Fibroblast of the conjunctiva (primary cell): ENCODE data around the gene LCOR.
A peak's percentile ranks its signal among the peaks of the same experiment; 100 is the strongest.
"Not testable (repeated sequence)": the region's sequence is repeated elsewhere in the genome, so short reads cannot be mapped to it uniquely, and the experiment has no call there.

Experiments
- DNase-seq: peaks from one replicate; pipeline ENCODE4 v3.0.0-alpha.2; 2010; ENCODE audit warnings: low read depth

The LCOR gene

DNA sequence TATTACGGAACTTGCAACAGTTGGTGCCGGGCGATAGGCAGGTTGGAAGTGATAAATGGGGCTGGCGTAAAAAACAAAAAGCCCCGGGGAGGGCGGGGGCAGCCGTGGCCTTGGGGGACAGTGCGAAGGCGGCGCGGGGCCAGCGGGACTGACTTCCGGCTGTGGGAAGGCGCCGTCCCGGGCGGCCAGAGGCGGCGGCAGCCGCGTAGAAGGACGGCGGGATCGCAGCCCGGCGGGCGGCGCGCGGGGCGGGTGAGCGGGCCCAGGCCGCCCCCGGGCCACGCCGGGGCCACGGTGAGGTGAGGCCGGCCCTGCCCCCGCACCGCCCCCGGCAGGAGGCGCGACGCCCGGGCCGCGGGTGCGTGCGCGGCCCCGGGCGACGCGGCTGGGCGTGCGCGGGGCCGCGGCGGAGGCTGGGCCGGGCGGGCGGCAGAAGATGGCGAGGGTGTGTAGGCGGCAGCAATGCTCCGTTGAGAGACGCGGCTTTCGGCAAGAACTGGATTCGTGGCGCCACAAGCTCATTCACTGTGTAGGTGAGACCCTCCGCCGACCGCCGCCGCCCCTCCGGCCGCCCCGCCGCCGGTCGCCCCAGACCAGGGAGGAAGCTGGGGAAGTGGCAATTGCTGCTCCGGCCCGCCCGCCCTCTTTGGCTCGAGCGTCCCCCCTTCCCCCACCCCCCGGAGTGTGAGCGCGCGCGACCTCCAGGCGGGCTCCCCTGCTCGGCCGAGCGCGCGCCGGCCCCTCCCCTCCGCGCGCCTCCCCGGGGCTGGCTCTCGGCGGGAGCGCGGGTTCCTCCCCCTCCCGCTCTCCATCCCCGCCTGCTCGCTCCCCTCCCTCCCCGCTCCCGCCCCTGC, at the start of gene LCOR:
Gene LCOR, plus strand, starts transcription at position 432 of the 854 bp plus-strand sequence. CDS start 116,760 bp downstream, outside the sequence.
- DNase-seq, result peak; percentile 67

DNA sequence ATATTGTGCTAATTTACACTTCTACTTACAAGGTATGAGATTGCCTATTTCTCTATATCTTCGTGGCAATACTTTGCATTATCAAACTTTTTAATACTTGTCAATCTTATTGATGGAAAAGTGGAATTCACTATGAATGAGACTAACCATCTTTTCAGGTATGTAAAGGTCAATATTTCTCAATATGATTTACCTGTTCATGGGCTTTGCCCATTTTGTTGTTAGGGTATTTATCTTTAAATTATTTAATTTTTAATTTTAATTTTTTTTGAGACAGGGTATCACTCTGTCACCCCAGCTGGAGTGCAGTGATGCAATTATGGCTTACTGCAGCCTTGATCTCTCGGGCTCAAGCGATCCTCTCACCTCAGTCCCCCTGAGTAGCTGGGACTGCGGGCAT, 47.8 kb upstream of the LCOR start:
- DNase-seq, result no peak

DNA sequence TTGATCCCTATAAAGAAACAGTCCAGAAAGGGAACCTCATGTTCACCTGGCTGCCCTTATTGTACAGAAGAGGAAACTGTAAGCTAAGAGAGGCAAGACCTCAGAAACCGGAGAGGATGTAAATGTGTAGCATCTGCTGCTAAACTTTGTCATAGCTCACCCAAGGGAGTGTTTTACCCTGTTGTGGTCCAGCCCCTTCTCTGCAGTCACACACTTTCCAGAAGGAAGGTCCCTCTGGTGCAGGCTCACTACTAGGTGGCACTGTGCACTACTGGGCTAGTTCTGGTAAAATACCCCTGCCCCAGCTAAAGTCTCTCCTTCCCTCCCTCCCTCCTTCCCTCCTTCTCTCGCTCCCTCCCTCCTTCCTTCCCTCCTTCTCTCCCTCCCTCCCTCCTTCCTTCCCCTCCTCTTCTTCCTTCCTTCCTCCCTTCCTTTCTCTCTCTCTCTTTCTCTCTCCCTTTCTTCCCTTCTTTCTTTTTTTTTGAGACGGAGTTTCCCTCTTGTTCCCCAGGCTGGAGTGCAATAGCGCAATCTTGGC, 42.5 kb upstream of the LCOR start:
- no peak for DNase-seq

DNA sequence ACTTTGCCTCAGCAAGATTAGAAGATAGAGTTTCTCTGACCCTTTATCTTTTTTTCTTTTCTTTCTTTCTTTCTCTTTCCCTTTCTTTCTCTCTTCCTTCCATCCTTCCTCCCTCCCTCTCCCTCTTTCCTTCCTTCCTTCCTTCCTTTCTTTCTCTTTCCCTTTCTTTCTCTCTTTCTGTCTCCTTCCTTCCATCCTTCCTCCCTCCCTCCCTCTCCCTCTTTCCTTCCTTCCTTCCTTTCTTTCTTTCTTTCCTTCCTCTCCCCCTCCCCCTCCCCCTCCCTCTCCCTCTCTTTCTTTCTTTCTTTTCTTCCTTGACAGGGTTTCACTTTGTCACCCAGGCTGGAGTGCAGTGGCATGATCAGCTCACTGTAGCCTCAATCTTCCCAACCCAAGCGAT, 40.2 kb upstream of the LCOR start:
- DNase-seq, result no peak

DNA sequence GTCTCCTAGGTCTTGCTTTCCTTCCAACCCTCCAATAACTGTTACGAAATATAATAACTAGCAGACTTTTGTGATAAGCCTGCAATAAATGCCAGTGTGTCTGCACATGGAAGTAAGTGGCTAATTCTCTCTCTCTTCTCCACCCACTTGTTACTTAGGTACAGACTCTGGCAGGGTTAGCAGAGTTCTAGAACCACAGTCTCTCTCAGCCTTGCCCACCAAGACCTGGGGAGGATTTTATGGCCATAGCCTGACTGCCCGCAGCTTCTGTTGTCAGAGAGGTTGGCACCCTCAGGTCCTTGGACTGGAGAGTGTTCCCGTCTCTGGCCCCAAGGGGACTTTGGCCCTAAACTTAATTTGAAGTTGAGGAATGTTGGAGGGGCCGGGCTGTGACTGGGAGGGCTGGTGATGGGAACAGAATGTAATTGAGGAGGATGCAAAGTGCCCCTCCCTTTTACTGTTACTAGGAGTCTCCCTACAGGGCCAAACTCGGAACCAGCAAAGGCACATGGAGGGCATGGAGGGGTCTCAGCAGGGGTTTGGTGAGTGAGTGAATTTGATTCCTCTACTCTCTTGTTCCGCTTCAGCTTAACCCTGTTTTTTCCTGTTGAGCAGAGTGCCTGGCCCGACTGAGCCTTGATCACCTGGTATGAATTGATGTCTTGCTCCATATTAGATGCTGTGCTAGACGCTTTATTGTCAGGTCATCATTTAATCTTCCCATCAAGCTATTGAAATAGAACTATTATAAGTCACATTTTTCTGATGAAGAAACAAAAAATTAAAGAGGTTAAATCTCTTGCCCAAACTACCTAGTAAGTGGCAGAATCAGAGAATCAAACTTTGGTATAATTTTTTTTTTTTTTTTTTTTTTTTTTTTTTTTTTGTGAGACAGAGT, 37.0 kb upstream of the LCOR start:
- no peak for DNase-seq

DNA sequence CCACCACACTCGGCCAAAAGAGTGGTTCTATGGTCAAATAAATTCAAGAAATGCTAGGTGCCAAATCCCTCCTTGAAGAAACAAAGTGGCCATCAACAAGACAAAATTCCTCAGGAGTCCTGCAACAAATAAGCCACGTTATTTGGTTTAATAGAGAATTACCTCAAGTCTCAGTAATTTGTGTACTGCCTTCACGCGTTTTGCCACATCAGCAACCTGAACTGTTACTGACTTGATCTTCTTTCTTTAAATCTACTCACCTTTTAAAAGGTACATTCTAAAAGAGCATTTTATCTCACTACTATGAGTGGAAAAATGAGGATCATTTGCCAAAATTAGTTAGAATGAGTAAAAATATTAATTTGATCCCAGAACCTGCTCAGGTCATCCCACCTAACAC, 34.6 kb upstream of the LCOR start:
- DNase-seq, result no peak

DNA sequence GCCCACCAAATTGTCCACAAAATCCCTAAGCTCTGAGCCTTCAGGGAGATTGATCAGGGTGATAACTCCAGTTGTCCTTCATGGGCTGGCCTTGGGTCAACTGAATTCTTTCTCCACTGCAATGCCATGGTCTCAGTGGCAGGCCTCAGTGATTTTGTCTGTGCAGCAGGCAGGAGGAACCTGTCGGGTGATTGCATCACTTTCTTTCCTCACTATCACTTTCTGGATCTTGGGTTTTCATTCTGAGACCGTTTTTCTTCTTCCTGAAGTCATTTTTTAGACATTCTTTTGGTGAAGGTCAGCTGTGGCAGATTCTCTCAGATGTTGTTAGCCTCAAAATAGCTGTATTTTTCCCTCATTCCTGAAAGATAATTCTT, 28.8 kb upstream of the LCOR start:
- DNase-seq, result no peak

DNA sequence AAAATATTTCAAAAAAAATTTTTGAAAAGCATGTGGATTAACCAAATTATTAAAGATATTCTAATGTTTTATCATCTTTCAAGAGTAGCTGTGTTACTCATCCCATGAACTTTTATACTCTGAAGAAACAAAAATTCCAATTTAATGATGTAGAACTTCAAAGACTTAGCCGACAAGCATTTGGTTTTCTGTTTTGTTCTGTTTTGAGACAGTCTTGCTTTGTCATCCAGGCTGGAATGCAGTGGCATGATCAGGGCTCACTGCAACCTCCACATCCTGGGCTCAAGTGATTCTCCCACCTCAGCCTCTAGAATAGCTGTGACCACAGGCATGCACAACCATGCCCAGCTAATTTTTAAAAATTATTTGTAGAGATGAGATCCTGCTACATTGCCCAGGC, 17.8 kb upstream of the LCOR start:
- DNase-seq, result no peak

DNA sequence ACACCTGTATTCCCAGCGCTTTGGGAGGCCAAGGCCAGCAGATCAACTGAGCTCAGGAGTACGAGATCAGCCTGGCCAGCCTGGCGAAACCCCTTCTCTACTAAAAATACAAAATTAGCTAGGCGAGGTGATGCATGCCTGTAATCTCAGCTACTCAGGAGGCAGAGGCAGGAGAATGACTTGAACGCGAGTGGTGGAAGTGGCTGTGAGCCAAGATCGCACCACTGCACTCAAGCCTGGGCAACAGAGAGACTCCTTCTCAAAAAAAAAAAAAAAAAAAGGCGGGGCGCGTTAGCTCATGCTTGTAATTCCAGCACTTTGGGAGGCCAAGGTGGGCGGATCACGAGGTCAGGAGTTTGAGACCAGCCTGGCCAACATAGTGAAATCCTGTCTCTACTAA, 13.1 kb upstream of the LCOR start:
- DNase-seq, result not testable (repeated sequence)

DNA sequence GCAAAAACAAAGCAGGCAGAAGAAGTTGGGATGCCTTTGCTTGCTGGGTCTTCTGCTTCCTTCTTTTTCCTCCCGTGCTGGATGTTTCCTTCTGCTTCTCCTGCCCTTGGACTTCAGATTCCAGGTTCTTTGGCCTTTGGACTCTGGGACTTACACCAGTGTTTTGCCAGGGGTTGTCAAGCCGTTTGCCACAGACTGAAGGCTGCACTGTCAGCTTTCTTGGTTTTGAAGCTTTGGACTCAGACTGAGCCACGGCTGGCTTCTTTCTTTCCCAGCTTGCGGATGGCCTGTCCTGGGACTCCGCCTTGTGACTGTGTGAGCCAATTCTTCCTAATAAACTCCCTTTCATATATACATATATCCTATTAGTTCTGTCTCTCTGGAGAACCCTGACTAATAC, 11.3 kb upstream of the LCOR start:
- no peak for DNase-seq

DNA sequence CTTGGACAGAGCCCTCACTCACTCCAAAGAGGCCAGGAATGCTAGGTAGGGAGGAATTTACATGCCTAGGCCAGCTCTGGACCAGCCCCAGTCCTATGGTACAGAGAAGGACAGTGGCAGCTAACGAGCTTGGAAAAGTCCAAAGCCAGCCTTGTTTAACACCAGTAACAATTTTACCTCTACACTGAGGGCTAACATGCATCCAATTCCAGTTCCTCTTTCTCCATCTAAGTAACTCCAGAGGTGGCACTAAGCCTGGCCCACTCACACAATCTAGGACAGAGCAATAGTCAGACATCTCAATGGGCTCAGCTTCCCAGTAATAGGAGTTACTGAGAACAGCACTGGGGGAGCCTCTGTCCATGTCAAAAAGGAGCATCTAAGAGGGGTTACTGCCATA, 5.7 kb upstream of the LCOR start:
- DNase-seq, result no peak

DNA sequence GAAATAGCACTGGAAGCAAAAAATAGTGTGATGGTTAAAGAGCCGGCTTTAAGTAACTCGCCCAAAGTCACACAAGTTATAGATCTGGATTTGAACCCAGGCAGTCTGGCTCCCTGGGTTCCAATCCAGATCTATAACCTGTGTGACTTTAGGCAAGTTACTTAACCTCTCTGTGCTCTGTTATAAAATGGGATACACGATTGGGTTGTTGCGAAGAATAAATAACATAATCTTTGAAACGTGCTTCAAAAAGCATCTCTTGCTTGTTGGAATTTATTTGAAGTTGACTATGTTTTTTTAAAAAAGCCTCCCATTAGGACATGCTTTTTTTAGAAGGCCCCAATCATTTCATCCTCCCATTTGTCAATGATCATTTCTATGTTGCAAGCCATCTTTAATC, 3.5 kb upstream of the LCOR start:
- DNase-seq, result no peak

DNA sequence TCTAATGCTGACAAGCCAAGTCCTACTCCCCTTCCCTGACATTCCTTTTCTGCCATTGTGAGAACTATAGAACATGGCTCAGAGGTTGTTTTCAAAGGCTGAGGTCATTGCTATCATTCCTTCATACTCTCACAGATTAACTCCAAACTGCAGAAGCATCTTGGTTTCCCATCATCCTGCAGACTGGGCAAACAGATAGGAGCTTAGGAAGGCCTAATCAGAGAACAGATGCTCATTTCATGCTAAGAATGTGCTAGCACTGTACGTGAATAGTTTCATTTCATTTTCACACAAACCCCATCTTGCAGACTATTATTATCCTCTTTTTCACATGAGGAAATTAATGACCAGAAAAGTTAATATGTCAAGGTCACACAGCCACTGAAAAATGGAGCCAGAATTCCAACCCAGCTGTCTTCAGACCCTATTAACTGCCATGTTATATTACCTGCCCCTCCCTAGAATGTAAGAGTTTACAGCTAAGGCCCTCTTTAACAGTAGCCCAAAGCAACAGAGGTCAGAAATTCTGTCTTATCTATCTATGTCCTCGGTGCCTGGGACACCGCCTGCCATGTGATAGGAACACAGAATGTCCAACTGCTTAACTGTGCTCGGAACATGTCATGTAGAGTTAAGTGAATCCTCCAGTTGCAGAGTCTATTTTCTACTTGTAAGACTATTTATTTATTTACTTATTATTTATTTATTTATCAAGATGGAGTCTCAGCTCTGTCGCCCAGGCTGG, 2.9 kb upstream of the LCOR start:
- DNase-seq, result no peak

DNA sequence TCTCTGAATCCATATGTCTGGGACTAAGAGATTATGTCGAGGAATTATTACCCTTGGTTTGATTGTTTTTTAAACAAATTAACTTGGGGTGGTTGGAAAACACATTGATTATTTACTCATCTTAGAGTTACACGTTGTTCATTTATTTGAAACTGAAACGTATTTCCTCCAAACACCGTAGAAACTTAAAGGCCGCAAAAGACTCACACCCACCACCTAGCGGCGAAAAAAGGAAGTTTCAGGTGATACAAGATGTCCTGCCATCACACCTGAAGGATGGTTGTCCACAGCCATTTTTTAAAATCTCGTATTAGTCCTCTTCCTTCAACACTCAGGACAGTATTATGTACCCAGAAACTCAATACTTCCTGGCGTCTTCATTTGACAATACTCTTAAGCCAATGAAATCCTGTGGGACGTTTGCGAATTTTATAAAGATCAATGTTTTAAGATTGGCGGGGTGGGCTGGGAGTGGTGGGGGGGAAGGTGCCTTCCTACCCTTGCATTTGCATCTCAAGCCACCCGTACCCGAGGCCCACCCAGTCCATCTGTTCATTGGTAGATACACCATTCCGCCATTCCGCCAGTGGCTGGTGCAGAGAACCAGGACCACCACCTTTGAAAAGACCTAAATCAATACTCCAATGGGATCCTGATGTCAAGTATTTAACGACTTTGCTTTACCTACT, 1.4 kb upstream of the LCOR start:
- peak; percentile 36 for DNase-seq

DNA sequence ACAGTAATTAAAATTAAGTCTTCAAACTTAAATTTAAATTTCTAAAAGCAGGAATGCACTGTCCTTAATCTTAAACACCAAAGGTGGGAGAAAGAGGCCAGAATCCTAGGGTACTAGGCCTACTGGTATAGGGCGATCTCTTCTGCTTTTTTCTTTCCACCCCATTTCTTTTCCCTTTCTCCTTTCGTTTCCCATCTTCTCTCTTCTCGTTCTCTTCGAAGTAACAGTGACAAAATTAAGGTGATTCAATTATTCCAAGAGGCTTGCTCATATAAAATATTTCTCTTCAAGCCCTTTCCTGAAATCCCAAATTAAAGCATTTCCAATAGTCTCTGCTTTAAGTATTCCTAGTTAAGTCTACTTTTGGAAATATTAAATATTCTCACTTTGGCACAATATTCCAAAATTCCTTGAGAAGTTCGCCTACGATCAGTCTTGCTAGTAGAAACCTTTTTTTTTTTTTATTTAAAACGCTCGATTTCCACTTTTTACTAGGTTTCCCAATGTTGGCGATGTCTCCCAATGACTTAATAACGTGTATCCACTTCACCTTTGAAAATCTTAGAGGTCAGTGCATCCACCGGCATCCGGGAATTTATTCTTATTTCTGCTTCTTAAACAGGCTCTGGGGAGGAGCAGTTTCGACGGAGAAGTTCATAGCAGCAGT, 765 bp upstream of the LCOR start:
- no peak for DNase-seq

DNA sequence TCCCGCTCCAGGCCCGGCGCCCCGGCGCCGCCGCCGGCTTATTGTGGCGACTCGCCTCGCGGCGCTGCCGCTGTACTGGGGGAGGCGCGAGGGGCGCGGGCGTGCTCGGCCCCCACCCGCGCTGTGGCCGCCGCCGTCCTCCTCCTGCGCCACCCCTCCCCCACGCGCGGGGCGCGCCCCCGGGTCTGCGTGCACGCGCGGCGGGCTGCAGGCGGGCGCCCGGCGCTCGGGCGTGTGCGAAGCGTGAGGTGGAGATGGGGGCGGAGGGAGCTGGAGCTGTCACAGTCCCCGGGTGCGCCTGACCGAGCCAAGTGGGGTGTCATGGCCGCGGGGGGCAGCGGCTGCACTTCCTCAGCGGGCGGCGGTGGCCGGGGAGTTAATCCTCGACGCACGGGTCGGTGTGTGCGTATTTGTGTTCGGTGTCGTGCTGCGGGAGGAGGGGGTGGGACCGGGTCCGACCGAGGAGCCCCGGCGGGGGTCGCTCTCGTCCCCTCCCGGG, 672 bp downstream of the LCOR start:
- peak; percentile 34 for DNase-seq

DNA sequence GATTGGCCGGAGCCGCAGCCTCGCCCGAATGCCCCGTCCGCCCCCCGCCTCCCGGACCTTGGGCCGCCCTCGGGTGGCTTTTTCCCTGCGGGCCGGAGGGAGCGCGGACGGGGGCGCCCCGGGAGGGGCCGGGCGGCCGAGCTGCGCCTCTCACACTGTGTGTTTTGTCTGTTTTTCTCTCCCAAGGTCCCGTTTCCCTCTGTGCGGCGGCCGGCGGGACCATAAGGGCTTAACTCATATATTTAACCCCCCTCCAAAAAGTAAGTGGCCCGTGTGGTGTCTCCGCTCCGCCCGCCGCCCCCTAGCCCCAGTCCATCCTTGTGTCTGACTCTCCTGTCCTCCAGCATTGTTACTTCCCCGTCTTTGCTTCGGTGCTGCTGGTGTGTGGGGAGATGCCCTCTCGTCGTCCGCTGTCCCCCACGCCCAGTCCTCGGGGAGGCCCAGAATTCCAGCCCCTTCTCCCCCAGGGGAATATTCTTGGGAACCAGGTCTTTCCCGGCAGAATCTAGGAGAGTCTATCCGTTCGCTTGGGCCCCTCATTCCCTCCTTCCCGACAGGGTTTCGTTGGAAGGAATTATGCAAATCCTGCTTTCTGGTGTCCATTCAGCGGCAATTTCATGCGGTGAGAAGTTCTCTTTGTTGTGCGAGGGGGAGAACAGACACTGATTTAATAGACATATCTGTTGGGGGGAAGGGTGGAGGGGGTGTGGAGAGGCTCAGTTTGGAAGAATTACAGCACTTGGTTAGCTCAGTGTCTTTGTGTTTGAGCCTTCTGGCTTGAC, 1.3 kb downstream of the LCOR start:
- DNase-seq, result no peak

DNA sequence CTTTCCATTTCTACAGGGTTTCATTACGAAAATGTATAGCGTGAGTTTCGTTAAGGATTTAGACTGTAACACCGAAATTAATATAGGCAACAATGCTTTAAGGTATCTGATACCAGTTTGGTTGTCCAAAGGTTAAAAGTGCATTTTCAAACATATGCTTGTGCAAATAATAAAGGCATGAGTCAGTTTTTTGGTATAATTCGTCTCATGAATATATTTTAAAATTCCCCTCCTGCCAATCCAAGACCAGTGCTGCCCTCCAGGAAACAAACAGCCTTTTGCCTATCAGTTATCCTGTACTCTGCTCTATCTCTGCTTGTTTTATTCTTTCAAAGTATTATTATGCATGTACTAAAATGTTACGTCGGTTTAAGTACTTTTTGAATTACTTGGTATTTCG, 2.0 kb downstream of the LCOR start:
- DNase-seq, result no peak

DNA sequence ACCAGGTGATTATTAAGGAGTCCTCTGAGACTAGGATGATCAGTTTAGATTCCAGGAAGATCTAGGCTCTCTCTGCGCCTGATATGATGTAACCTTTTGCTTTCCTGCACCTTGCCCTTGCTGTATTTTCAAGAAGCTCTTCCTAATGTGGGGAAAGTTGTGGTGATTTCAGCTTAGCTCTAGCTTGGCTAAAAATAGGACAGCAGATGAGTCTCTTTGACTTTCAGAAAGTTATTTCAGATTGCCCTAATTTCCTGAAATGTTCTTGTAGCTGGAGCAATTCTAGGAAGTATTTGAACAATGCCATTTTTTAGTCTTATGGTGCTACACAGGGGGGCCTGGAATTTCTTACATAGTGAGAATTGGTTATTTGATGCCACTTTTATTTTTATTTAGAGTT, 3.8 kb downstream of the LCOR start:
- DNase-seq, result no peak

DNA sequence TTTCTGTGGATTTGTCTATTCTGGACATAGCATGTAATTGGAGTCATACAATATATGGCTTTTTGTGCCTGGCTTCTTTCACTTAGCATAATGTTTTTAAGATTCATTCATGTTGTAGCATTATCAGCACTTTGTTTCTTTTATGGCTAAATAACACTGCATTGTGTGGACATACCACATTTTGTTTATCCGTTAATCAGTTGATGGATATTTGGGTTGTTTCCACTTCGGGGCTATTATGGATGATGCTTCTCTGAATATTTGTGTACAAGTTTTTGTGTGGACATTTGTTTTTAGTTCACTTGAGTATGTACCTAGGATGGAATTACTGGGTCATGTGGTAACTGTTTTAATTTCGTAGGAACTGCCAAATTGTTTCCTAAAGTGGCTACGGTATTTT, 6.4 kb downstream of the LCOR start:
- DNase-seq, result no peak
